ENCODE results near the gene SEMA4D.
"Not testable (repeated sequence)": the region's sequence is repeated elsewhere in the genome, so short reads cannot be mapped to it uniquely, and the experiment has no call there.

The SEMA4D gene

GRCh38 chr9:89482901-89483361 is 15.0 kb downstream of the SEMA4D start:
- TF ChIP-seq CTCF (IDR thresholded peaks at IDR 0.05), result no peak
- TF ChIP-seq ZFX (IDR thresholded peaks at IDR 0.05; ENCODE audit: borderline replicate concordance), result no peak
- no peak overlapping the region for H3K27ac ChIP-seq

GRCh38 chr9:89482056-89482851 is 15.7 kb downstream of the SEMA4D start:
- TF ChIP-seq ZFX (IDR thresholded peaks at IDR 0.05; ENCODE audit: borderline replicate concordance) (no peak), CTCF (IDR thresholded peaks at IDR 0.05) (no peak)

GRCh38 chr9:89481538-89481915 is 16.4 kb downstream of the SEMA4D start:
- H3K27ac ChIP-seq, result no peak overlapping the region
- TF ChIP-seq CTCF (IDR thresholded peaks at IDR 0.05) (no peak), ZFX (IDR thresholded peaks at IDR 0.05; ENCODE audit: borderline replicate concordance) (no peak)

More at GRCh38 chr9:89482056-89482851, 15.7 kb downstream of the SEMA4D start:
- H3K27ac ChIP-seq, result no peak overlapping the region

GRCh38 chr9:89480825-89481537 is 16.9 kb downstream of the SEMA4D start:
- no peak for TF ChIP-seq CTCF (IDR thresholded peaks at IDR 0.05)
- TF ChIP-seq ZFX (IDR thresholded peaks at IDR 0.05; ENCODE audit: borderline replicate concordance), result no peak
- no peak overlapping the region for H3K27ac ChIP-seq

- H3K27ac ChIP-seq, result not testable (repeated sequence)
These were observed 17.5 kb downstream of the SEMA4D start for GRCh38 chr9:89480372-89480771.

- H3K27ac ChIP-seq, result not testable (repeated sequence)
These were observed 18.3 kb downstream of the SEMA4D start for GRCh38 chr9:89479669-89480011.

GRCh38 chr9:89478821-89479668 is 18.9 kb downstream of the SEMA4D start:
- H3K27ac ChIP-seq, result no peak overlapping the region
- TF ChIP-seq CTCF (IDR thresholded peaks at IDR 0.05), result no peak
- TF ChIP-seq ZFX (IDR thresholded peaks at IDR 0.05; ENCODE audit: borderline replicate concordance), result no peak
